Coronary artery (tissue), 2 donors: ENCODE data around the gene KCNG2.

ENCODE experiments used
- DNase-seq: peaks from one replicate; pipeline ENCODE4 v3.0.0-alpha.2; 2017; ENCODE audit warnings: low spot score
- H3K27ac ChIP-seq, 2 donors: fragments of 200-600 bp; sonication (generic); one replicate each; pipeline ENCODE4 v1.5.1; 2016 to 2019
- H3K4me3 ChIP-seq: fragments of 200-600 bp; sonication (generic); 2 replicates; pipeline ENCODE4 v1.5.1; 2016; ENCODE audit warnings: mild to moderate bottlenecking, moderate library complexity
- CTCF ChIP-seq: fragments of 200-600 bp; sonication (generic); IDR thresholded peaks from one replicate; pipeline ENCODE4 v1.5.1; 2019; ENCODE audit warnings: antibody characterized with exemption

Gene KCNG2

DNA sequence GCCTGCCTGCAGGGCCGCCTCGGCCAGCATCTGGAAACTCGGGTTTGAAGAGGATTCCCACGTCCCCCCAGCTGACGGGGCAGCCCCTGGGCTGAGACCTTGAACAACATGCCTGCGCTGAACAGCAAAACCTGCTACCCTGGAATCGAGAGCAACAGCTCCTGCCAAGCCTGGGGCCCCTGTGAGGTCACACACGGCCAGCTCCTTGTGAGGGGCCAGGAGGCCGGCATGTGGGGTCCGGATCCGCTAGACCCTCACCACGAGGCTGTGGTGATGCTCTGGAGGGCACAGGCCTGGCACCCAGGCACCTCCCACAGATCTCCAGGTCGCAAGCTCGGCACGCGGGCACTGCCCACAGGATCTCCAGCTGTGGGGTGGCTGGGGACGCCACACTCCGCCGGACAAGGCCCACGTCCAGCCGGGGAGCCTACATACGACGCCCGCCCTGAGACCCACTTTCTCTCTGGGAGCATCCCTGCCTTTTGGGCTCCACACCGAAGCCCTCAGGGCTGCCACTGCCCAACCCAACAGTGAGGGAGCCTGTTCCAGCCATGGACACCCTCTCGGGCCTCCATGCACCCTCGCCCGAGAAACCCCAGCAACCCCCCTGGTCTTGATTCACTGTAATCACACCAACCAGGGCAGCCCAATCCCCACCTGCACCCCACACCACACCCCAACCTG lies 119.6 kb downstream of the KCNG2 start:
- Histone ChIP-seq H3K27ac (no peak overlapping the region), H3K4me3 (no peak overlapping the region)
- no peak for TF ChIP-seq CTCF
- peak; percentile 57 for DNase-seq

- no peak overlapping the region for H3K4me3 ChIP-seq
- DNase-seq: peak; percentile 54
- H3K27ac ChIP-seq: no peak overlapping the region
- no peak for TF ChIP-seq CTCF
These were observed 120.3 kb downstream of the KCNG2 start for GRCh38 chr18:79917853-79918614.

DNA sequence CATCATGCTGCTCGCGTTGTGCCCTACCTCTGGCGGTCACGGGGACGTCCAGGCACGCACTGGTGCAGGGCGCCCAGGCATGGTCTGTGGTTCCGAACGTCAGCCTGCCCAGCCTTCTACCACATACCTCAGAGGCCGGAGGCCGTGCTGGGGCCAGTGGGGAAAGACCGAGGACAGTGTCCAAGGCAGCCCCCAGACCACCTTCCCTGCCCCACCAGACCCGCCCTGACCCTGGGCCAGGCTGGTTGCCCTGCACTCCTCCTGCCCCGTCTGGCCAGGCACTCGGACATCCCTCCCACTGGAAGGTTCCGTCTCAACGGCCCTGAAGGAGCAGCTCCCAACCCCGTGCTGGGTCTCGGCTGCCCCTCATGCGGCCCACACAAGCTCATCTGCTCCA lies 120.9 kb downstream of the KCNG2 start:
- Histone ChIP-seq H3K4me3 (no peak overlapping the region), H3K27ac (no peak overlapping the region)
- DNase-seq: peak; percentile 47
- no peak for TF ChIP-seq CTCF

GRCh38 chr18:79919089-79919488 lies 121.4 kb downstream of the KCNG2 start:
- H3K4me3 ChIP-seq: no peak overlapping the region
- H3K27ac ChIP-seq: no peak overlapping the region
- TF ChIP-seq CTCF: no peak
- DNase-seq: peak; percentile 68

- DNase-seq: peak; percentile 64
- Histone ChIP-seq H3K4me3 (no peak overlapping the region), H3K27ac (no peak overlapping the region)
- TF ChIP-seq CTCF: no peak
These were observed 124.5 kb downstream of the KCNG2 start for GRCh38 chr18:79921984-79922965.

DNA sequence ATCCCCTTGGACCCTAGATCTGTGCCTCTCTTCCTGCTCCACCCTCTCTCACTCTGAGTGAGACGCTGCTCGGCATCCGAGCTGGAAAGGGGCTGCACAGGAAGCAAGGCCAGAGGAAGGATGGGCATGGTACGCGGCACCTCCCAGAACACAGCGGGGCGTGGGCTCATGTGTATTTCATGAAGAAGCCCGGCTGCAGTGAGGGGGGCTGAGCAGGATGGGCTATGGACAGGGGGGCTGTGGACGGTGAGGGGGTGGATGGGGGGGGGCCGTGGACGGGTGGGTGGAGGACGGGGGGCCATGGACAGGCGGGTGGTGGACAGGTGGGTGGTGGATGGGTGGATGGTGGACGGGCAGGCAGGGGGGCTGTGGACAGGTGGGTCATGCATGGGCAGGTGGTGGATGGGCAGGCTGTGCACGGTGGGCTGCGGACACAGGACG lies 125.3 kb downstream of the KCNG2 start:
- no peak overlapping the region for H3K27ac ChIP-seq
- TF ChIP-seq CTCF: no peak
- no peak overlapping the region for H3K4me3 ChIP-seq
- peak; percentile 53 for DNase-seq
